Prostate gland (tissue), 2 donors: ENCODE measurements around the gene MRPL34. TPM values are rescaled to one million over a fixed set of nuclear protein-coding genes. Genes with fewer than 3 reads are reported as not detected.

Experiments
- DNase-seq: peaks from one replicate; pipeline ENCODE4 v3.0.0-alpha.2; 2019; ENCODE audit warnings: low spot score
- H3K27ac ChIP-seq, 2 donors: fragments of 200-600 bp; sonication (generic); 2 replicates each; pipeline ENCODE4 v1.5.1; 2017 to 2019
- H3K27me3 ChIP-seq: fragments of 200-600 bp; sonication (generic); replicated peaks from 2 replicates; pipeline ENCODE4 v1.5.1; 2019; ENCODE audit not compliant: insufficient read depth
- H3K36me3 ChIP-seq, 2 donors: fragments of 200-600 bp; sonication (generic); 1 replicate in 1 of 2; 2 replicates in 1 of 2; pipeline versions ENCODE4 v1.5.1 to v1.8.1; 2017 to 2019
- H3K4me1 ChIP-seq: fragments of 200-600 bp; sonication (generic); replicated peaks from 2 replicates; pipeline ENCODE4 v1.5.1; 2019
- H3K4me3 ChIP-seq, 2 donors: fragments of 200-600 bp; sonication (generic); 2 replicates each; pipeline ENCODE4 v1.5.1; 2017 to 2019
- H3K9me3 ChIP-seq: fragments of 200-600 bp; sonication (generic); 2 replicates; pipeline ENCODE4 v1.5.1; 2017
- CTCF ChIP-seq, 4 experiments: fragments of 200-600 bp in 2 of 4; fragments of 450-650 bp in 2 of 4; sonication (generic) in 2 of 4; IDR thresholded peaks; 1 replicate in 3 of 4; 2 replicates in 1 of 4; pipeline ENCODE4 v1.5.1; 2016 to 2019; ENCODE audit warnings: antibody characterized with exemption in 4 of 4, mild to moderate bottlenecking in 2 of 4, moderate library complexity in 2 of 4
- POLR2A ChIP-seq: fragments of 450-650 bp; IDR thresholded peaks from one replicate; pipeline ENCODE4 v1.6.1; 2016; ENCODE audit warnings: antibody characterized with exemption, mild to moderate bottlenecking
- POLR2AphosphoS5 ChIP-seq: sonication (generic); formaldehyde crosslinking; IDR thresholded peaks from one replicate; pipeline ENCODE4 v1.6.1; 2017; ENCODE audit warnings: antibody characterized with exemption
- WGBS: methylation state at CpG from one replicate; pipeline ENCODE4 v1.1.5; 2018; 5-methylcytosine and 5-hydroxymethylcytosine counted together
- intact Hi-C: fragments of 100-400 bp; cut with DNase I; formaldehyde crosslinking; loops from one replicate; pipeline ENCODE4 v1.14.2; 2022
- total RNA-seq, 2 donors: library from RNA; depleted of rRNA; stranded (reverse); fragments of >200 nt; gene quantifications; one replicate each; pipeline ENCODE4 v1.1.0, GENCODE V29; 2016

Gene MRPL34
- total RNA-seq, 2 donors from 2014 or later, result 157 to 169 TPM

DNA sequence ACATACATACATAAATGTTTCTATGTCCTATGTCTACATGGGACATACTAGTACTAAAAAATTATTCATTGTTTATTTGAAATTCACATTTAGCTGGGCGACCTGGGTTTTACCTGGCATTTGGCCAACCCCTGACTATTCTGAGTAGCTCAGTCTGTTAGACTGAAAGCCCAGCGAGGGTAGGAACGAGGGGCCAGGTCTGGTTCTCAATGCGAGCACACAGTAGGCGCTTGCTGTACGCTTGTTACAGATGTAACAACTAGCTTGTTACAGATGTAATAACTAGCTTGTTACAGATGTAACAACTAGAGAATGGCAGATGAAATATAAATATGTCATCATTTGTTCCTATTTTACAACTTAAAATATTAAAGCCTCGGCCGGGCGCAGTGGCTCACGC, 29.9 kb downstream of the MRPL34 start:
- WGBS, result 59% methylated on average over 10 of the region's 10 CpGs
- no peak for DNase-seq
- Histone ChIP-seq H3K4me1 (peaks cover 4% of the 10 kb centered on the region), H3K27me3 (no peaks in the 10 kb centered on the region), H3K27ac (no peak overlapping the region), H3K9me3 (no peaks in the 10 kb centered on the region), H3K4me3 (no peak overlapping the region), H3K36me3 (no peaks in the 10 kb centered on the region)
- TF ChIP-seq POLR2AphosphoS5, result no peak
- no peak for TF ChIP-seq POLR2A
- TF ChIP-seq CTCF (IDR thresholded peaks at IDR 0.05), result no peak
- intact Hi-C loops, result no loop called here

DNA sequence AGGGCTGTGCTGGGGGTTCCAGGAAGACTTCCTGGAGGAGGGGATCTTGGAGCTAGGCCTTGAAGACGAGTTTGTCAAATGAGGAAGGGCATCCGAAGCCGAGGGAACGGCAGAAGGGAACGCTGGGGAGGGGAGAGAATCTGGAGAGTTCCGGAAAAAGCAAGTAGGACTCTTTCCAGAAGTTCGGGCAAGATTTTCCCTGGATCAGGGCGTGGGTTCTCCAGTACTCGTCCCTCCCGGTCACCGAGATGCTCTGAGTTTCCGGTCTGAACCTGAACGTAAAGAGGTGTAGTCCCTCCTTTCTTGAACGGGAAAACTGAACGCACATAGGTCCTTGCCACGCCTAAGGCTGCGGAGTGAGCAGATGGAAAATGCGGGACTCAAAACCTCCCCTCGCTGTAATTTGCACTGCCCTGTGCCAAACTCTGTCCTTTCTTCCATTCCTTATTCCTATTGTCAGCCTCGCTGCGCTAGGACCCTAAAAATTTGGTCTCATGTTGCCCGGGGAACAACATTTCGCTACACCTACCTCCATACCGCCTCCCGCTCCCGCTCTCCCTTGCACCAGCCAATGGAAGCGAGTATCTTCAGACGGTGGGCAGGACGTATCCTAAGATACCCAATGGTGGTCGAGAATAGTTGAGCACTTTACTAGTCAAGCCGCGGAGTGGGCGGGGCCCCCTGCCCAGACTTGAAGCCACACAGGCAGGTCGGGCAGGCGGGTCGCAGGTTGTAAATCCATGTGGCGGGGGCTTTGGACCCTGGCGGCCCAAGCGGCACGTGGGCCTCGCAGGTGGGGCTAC, 31.4 kb downstream of the MRPL34 start, which contains the start of gene GTPBP3:
Gene GTPBP3, plus strand, starts transcription at position 682 of the 803 bp plus-strand sequence. Its CDS starts 59 bp downstream, at position 741.
- Histone ChIP-seq H3K9me3 (no peaks in the 10 kb centered on the region), H3K36me3 (no peaks in the 10 kb centered on the region), H3K27me3 (no peaks in the 10 kb centered on the region), H3K27ac (peak within 1 kb of the TSS; percentile 90 to 91), H3K4me3 (peak within 1 kb of the TSS; percentile 64 to 66), H3K4me1 (peaks cover 4% of the 10 kb centered on the region)
- 0% methylated on average over 41 of the region's 41 CpGs for WGBS
- intact Hi-C loops, result no loop called here
- peak; percentile 98 for DNase-seq
- TF ChIP-seq POLR2AphosphoS5 (peak; percentile 95), POLR2A (peak; percentile 45), CTCF (IDR thresholded peaks at IDR 0.05) (peak in 2 of 4 experiments; percentile 4 to 5)

DNA sequence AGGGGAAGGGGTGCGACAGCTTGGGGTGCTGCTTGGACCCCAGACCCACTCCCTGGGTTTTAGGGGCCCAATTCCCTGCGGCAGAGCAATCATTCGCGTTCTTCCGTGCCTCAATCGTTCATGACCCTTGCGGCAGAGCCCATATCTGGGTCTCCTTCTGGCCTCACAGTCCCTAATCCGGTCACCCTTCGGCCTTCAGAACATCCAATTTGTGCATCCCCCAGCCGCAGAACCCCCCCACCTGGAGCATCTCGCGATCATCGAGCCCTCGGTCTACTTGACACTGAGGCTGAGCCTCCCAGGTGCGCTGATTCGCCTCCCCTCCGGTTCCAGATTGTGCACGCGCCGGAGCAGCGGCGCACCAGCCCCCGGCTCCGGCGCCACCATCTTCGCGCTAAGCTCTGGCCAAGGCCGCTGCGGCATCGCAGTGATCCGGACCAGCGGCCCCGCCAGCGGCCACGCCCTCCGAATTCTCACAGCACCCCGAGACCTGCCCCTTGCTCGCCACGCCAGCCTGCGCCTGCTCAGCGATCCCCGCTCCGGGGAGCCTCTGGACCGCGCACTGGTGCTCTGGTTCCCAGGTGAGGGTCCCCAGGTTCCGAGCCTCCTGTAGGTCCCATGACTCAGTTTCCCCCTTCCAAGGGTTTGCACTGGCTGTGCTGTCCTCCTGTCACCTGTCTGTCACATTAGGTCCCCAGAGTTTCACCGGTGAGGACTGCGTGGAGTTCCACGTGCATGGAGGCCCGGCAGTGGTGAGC, 32.2 kb downstream of the MRPL34 start:
- H3K9me3 ChIP-seq, result no peaks in the 10 kb centered on the region
- TF ChIP-seq POLR2A, result no peak
- no peak for TF ChIP-seq CTCF (IDR thresholded peaks at IDR 0.05)
- no peak for TF ChIP-seq POLR2AphosphoS5
- H3K4me1 ChIP-seq, result peaks cover 4% of the 10 kb centered on the region
- no peaks in the 10 kb centered on the region for H3K27me3 ChIP-seq
- H3K27ac ChIP-seq, result peak overlapping the region; percentile 90 to 91
- DNase-seq, result no peak
- 5% methylated on average over 50 of the region's 50 CpGs for WGBS
- peak overlapping the region; percentile 64 to 66 for H3K4me3 ChIP-seq
- no peaks in the 10 kb centered on the region for H3K36me3 ChIP-seq
- intact Hi-C loops, result no loop called here

GRCh38 chr19:17338433-17339078, 32.9 kb downstream of the MRPL34 start:
- H3K27ac ChIP-seq, result no peak overlapping the region
- intact Hi-C loops, result no loop called here
- H3K9me3 ChIP-seq, result no peaks in the 10 kb centered on the region
- WGBS, result 84% methylated on average over 30 of the region's 30 CpGs
- no peaks in the 10 kb centered on the region for H3K36me3 ChIP-seq
- no peaks in the 10 kb centered on the region for H3K27me3 ChIP-seq
- H3K4me1 ChIP-seq, result peaks cover 4% of the 10 kb centered on the region
- peak overlapping the region; percentile 64 to 66 for H3K4me3 ChIP-seq
- DNase-seq, result no peak
- TF ChIP-seq POLR2A (no peak), CTCF (IDR thresholded peaks at IDR 0.05) (no peak), POLR2AphosphoS5 (no peak)
